Chondrocyte (in vitro differentiated cells): ENCODE measurements around the gene LY9. TPM values are rescaled to one million over a fixed set of nuclear protein-coding genes. Genes with fewer than 3 reads are reported as not detected.

Source experiments
- DNase-seq: peaks from one replicate; pipeline ENCODE4 v3.0.0; 2021; ENCODE audit warnings: mixed read lengths, low spot score
- H3K27ac Mint-ChIP-seq: one replicate; pipeline ENCODE4 v1.8.0; 2021; ENCODE audit warnings: mild to moderate bottlenecking, moderate library complexity, mixed read lengths; ENCODE audit not compliant: unreplicated experiment
- H3K27me3 Mint-ChIP-seq: 2 replicates; pipeline ENCODE4 v1.8.0; 2021; ENCODE audit warnings: low read depth, mixed read lengths
- H3K36me3 Mint-ChIP-seq: 2 replicates; pipeline ENCODE4 v1.8.0; 2021; ENCODE audit warnings: low read depth, mixed read lengths
- H3K4me1 Mint-ChIP-seq: 2 replicates; pipeline ENCODE4 v1.8.0; 2021; ENCODE audit warnings: low read depth, mild to moderate bottlenecking, mixed read lengths
- H3K4me3 Mint-ChIP-seq: one replicate; pipeline ENCODE4 v1.8.0; 2021; ENCODE audit warnings: mild to moderate bottlenecking, moderate library complexity, mixed read lengths; ENCODE audit not compliant: unreplicated experiment
- H3K9me3 Mint-ChIP-seq: 2 replicates; pipeline ENCODE4 v1.8.0; 2021; ENCODE audit warnings: low read depth, mixed read lengths
- total RNA-seq: library from RNA; stranded (reverse); gene quantifications from 3 replicates; pipeline ENCODE4 v1.2.1, GENCODE V29; 2021
- TF ChIP-seq, protein P1 (sequence below): fragments of 200-600 bp; sonication (generic); IDR thresholded peaks from 2 replicates; pipeline ENCODE4 v1.5.0; 2021; ENCODE audit warnings: antibody characterized with exemption, mild to moderate bottlenecking, moderate library complexity

Gene LY9
- total RNA-seq, 1 donor from 2014 or later = not detected

- no peaks in the 10 kb centered on the region for H3K36me3 Mint-ChIP-seq
- TF ChIP-seq, protein P1, sequence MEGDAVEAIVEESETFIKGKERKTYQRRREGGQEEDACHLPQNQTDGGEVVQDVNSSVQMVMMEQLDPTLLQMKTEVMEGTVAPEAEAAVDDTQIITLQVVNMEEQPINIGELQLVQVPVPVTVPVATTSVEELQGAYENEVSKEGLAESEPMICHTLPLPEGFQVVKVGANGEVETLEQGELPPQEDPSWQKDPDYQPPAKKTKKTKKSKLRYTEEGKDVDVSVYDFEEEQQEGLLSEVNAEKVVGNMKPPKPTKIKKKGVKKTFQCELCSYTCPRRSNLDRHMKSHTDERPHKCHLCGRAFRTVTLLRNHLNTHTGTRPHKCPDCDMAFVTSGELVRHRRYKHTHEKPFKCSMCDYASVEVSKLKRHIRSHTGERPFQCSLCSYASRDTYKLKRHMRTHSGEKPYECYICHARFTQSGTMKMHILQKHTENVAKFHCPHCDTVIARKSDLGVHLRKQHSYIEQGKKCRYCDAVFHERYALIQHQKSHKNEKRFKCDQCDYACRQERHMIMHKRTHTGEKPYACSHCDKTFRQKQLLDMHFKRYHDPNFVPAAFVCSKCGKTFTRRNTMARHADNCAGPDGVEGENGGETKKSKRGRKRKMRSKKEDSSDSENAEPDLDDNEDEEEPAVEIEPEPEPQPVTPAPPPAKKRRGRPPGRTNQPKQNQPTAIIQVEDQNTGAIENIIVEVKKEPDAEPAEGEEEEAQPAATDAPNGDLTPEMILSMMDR = no peak
- DNase-seq = no peak
- no peaks in the 10 kb centered on the region for H3K4me1 Mint-ChIP-seq
- H3K9me3 Mint-ChIP-seq = no peaks in the 10 kb centered on the region
- no peak overlapping the region for H3K4me3 Mint-ChIP-seq
- no peak overlapping the region for H3K27ac Mint-ChIP-seq
- H3K27me3 Mint-ChIP-seq = peaks cover 7% of the 10 kb centered on the region
Measured at GRCh38 chr1:160827418-160827817, 31.4 kb downstream of the LY9 start.

- TF ChIP-seq, protein P1 = no peak
- H3K36me3 Mint-ChIP-seq = no peaks in the 10 kb centered on the region
- no peaks in the 10 kb centered on the region for H3K4me1 Mint-ChIP-seq
- no peak overlapping the region for H3K4me3 Mint-ChIP-seq
- H3K27me3 Mint-ChIP-seq = peaks cover 15% of the 10 kb centered on the region
- H3K9me3 Mint-ChIP-seq = no peaks in the 10 kb centered on the region
- no peak overlapping the region for H3K27ac Mint-ChIP-seq
- no peak for DNase-seq
Measured at GRCh38 chr1:160829766-160830165, 33.8 kb downstream of the LY9 start.

GRCh38 chr1:160830321-160831153, 34.6 kb downstream of the LY9 start:
- Mint-ChIP-seq H3K4me1 (no peaks in the 10 kb centered on the region), H3K27ac (no peak overlapping the region), H3K9me3 (no peaks in the 10 kb centered on the region), H3K4me3 (no peak overlapping the region), H3K36me3 (no peaks in the 10 kb centered on the region), H3K27me3 (peaks cover 16% of the 10 kb centered on the region)
- TF ChIP-seq, protein P1 = peak; percentile 61
- DNase-seq = no peak

GRCh38 chr1:160834945-160835565, 39.1 kb downstream of the LY9 start:
- Mint-ChIP-seq H3K36me3 (no peaks in the 10 kb centered on the region), H3K4me1 (no peaks in the 10 kb centered on the region), H3K27ac (no peak overlapping the region), H3K4me3 (no peak overlapping the region), H3K9me3 (no peaks in the 10 kb centered on the region), H3K27me3 (peaks cover 17% of the 10 kb centered on the region)
- no peak for DNase-seq
- TF ChIP-seq, protein P1 = peak; percentile 74

- no peak overlapping the region for H3K27ac Mint-ChIP-seq
- H3K36me3 Mint-ChIP-seq = no peaks in the 10 kb centered on the region
- H3K4me3 Mint-ChIP-seq = no peak overlapping the region
- peaks cover 16% of the 10 kb centered on the region for H3K27me3 Mint-ChIP-seq
- no peak for DNase-seq
- no peaks in the 10 kb centered on the region for H3K4me1 Mint-ChIP-seq
- H3K9me3 Mint-ChIP-seq = no peaks in the 10 kb centered on the region
- TF ChIP-seq, protein P1 = no peak
Measured at GRCh38 chr1:160835751-160836150, 39.8 kb downstream of the LY9 start.
